Esophagus squamous epithelium (tissue), 4 donors: ENCODE results near the gene NDRG2.

Source experiments
- POLR2A ChIP-seq, 4 donors: fragments of 450-650 bp; IDR thresholded peaks; one replicate each; pipeline ENCODE4 v1.6.1; 2017; ENCODE audit warnings: antibody characterized with exemption in 4 of 4, mild to moderate bottlenecking in 4 of 4, moderate library complexity in 3 of 4
- TF ChIP-seq, protein P1 (sequence below), 6 experiments: fragments of 450-650 bp in 4 of 6; fragments of 200-600 bp in 2 of 6; sonication (generic) in 2 of 6; IDR thresholded peaks; one replicate each; pipeline ENCODE4 v1.5.1; 2016 to 2019; ENCODE audit warnings: antibody characterized with exemption in 6 of 6, mild to moderate bottlenecking in 4 of 6, moderate library complexity in 4 of 6

DNA sequence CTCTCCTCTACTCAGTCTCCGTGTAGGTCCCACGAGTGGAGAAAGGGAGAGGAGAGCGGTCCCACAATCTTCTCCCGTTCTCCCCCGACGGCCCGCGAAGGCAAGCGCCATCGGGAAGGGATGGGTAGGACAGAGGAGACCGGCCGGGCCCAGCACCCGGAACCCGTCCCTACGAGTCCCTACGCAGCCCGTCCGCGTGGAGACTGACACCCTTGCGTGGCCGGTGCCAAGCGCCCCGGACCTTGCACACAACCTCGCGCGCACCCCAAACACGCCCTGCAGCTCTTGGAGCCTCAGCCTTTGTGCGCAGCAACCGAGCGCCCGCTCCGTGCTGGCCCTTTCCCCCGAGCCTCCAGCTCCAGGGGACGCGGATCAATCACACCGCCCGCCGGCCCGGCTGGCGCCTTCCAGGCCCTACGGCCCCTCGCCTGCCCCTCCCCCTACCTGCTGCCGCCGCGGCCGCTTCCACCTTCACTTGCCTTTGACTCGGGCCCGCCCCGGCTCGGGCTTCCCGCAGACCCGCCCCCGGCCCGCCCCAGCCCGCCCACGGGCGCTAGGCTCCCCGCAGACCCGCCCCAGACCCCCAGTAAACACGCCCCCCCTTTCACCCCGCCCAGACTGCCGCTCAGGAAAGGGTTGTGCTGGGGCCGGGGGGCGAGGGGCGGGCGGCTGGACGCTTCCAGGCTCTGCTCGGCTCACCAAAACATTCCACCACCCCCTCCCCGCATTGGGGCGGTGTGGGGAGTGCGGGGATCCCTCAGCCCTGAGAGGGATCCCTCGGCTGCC lies at the start of gene NDRG2:
- TF ChIP-seq, protein P1, sequence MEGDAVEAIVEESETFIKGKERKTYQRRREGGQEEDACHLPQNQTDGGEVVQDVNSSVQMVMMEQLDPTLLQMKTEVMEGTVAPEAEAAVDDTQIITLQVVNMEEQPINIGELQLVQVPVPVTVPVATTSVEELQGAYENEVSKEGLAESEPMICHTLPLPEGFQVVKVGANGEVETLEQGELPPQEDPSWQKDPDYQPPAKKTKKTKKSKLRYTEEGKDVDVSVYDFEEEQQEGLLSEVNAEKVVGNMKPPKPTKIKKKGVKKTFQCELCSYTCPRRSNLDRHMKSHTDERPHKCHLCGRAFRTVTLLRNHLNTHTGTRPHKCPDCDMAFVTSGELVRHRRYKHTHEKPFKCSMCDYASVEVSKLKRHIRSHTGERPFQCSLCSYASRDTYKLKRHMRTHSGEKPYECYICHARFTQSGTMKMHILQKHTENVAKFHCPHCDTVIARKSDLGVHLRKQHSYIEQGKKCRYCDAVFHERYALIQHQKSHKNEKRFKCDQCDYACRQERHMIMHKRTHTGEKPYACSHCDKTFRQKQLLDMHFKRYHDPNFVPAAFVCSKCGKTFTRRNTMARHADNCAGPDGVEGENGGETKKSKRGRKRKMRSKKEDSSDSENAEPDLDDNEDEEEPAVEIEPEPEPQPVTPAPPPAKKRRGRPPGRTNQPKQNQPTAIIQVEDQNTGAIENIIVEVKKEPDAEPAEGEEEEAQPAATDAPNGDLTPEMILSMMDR (IDR thresholded peaks at IDR 0.05) = no peak
- TF ChIP-seq POLR2A (IDR thresholded peaks at IDR 0.05) = peak in 1 of 4 donors; percentile 55
